KMS-11 (cell line): ENCODE measurements around the gene CHMP4A.

Source experiments
- H2AFZ ChIP-seq: fragments of 200-600 bp; sonication (generic); 2 replicates; pipeline ENCODE4 v1.6.1; 2016; ENCODE audit warnings: antibody characterized with exemption, mixed run types, low read depth
- H3K27ac ChIP-seq: fragments of 200-600 bp; sonication (generic); 2 replicates; pipeline ENCODE4 v1.6.1; 2016; ENCODE audit warnings: mild to moderate bottlenecking, mixed run types
- H3K27me3 ChIP-seq: fragments of 200-600 bp; sonication (generic); 2 replicates; pipeline ENCODE4 v1.6.1; 2017; ENCODE audit warnings: mild to moderate bottlenecking, low read depth, mixed run types, moderate library complexity; ENCODE audit not compliant: insufficient read depth
- H3K36me3 ChIP-seq: fragments of 200-600 bp; sonication (generic); 2 replicates; pipeline ENCODE4 v1.6.1; 2017; ENCODE audit warnings: mild to moderate bottlenecking, mixed run types; ENCODE audit not compliant: insufficient read depth
- H3K4me1 ChIP-seq: fragments of 200-600 bp; sonication (generic); 2 replicates; pipeline ENCODE4 v1.6.1; 2016; ENCODE audit warnings: mild to moderate bottlenecking, low read depth, mixed run types; ENCODE audit not compliant: poor library complexity, severe bottlenecking
- H3K4me2 ChIP-seq: fragments of 200-600 bp; sonication (generic); 2 replicates; pipeline ENCODE4 v1.7.0; 2016; ENCODE audit warnings: mild to moderate bottlenecking, mixed run types
- H3K4me3 ChIP-seq: fragments of 200-600 bp; sonication (generic); IDR thresholded peaks from 2 replicates; pipeline ENCODE4 v1.6.1; 2017; ENCODE audit warnings: low read depth, low read length, mixed read lengths; ENCODE audit not compliant: insufficient read depth
- H3K79me2 ChIP-seq: fragments of 200-600 bp; sonication (generic); 2 replicates; pipeline ENCODE4 v1.6.1; 2016; ENCODE audit warnings: low read depth, mixed run types; ENCODE audit not compliant: insufficient read depth
- H3K9ac ChIP-seq: fragments of 200-600 bp; sonication (generic); 2 replicates; pipeline ENCODE4 v1.6.1; 2016; ENCODE audit warnings: mild to moderate bottlenecking, mixed run types
- H4K20me1 ChIP-seq: fragments of 200-600 bp; sonication (generic); 2 replicates; pipeline ENCODE4 v1.6.1; 2016; ENCODE audit warnings: mild to moderate bottlenecking, mixed run types; ENCODE audit not compliant: insufficient read depth
- CTCF ChIP-seq: fragments of 200-600 bp; sonication (generic); conservative IDR thresholded peaks from 2 replicates; pipeline ENCODE4 v1.6.1; 2017; ENCODE audit warnings: low read depth, mild to moderate bottlenecking, antibody characterized with exemption, low read length, moderate library complexity, mixed read lengths

CHMP4A gene

GRCh38 chr14:24253936-24254335 is 40.6 kb upstream of the CHMP4A start:
- H3K4me1 ChIP-seq = no peaks in the 10 kb centered on the region
- H3K36me3 ChIP-seq = no peaks in the 10 kb centered on the region
- H4K20me1 ChIP-seq = no peaks in the 10 kb centered on the region
- no peak overlapping the region for H2AFZ ChIP-seq
- TF ChIP-seq CTCF = no peak
- H3K27me3 ChIP-seq = no peaks in the 10 kb centered on the region
- H3K4me2 ChIP-seq = no peak overlapping the region
- no peak overlapping the region for H3K9ac ChIP-seq
- H3K79me2 ChIP-seq = no peaks in the 10 kb centered on the region
- H3K4me3 ChIP-seq = no peak overlapping the region
- H3K27ac ChIP-seq = no peak overlapping the region

DNA sequence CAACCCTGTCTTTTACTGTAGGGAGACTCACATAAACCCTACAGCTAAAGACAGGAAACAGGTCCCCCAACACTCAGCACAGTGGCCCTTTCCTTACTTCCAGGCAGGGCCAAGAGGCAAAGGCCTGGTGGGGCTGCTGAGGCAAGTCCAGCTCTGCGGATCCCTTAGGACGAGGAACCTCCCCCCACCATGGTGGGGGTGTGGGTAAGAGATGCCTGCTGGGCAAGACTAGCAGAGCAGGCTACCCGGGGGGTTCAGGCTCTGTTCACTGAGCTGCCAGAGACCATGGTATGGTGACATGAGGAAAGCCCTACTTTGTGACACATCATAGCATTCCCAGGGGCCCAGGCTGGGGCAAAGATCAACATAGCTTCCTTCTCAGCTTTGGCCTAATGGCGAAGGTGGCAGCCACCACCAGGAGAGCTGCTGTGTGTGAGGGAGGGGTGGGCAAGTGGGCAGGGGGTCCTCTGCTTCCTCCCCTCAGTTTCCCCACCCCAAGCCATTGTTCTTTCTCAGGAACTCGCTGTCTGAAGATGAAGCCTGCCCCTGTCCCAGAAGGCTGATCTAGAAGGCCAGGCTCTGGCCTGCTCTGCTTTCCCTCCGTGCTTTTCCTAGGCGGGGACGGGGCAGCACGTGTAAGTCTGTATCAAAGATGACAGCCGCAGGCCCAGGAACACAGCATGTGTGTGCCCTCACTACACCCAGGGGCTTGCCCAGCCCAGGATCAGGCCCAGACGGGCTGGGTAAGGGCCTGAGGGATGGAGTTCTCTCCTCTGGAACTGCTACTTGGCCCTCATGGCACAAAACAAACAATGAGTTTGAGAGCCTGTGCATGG is 39.2 kb upstream of the CHMP4A start:
- Histone ChIP-seq H3K4me3 (no peak overlapping the region), H3K4me1 (peaks cover 2% of the 10 kb centered on the region), H3K27ac (no peak overlapping the region), H3K36me3 (no peaks in the 10 kb centered on the region), H3K79me2 (no peaks in the 10 kb centered on the region), H2AFZ (no peak overlapping the region), H3K4me2 (no peak overlapping the region), H4K20me1 (no peaks in the 10 kb centered on the region), H3K9ac (no peak overlapping the region), H3K27me3 (no peaks in the 10 kb centered on the region)
- no peak for TF ChIP-seq CTCF

- H3K4me1 ChIP-seq = peaks cover 8% of the 10 kb centered on the region
- TF ChIP-seq CTCF = no peak
- H3K4me2 ChIP-seq = no peak overlapping the region
- H3K27me3 ChIP-seq = no peaks in the 10 kb centered on the region
- no peak overlapping the region for H2AFZ ChIP-seq
- no peaks in the 10 kb centered on the region for H4K20me1 ChIP-seq
- H3K36me3 ChIP-seq = no peaks in the 10 kb centered on the region
- H3K79me2 ChIP-seq = no peaks in the 10 kb centered on the region
- H3K9ac ChIP-seq = no peak overlapping the region
- H3K27ac ChIP-seq = no peak overlapping the region
- no peak overlapping the region for H3K4me3 ChIP-seq
Measured at GRCh38 chr14:24251880-24252288, 38.6 kb upstream of the CHMP4A start.

DNA sequence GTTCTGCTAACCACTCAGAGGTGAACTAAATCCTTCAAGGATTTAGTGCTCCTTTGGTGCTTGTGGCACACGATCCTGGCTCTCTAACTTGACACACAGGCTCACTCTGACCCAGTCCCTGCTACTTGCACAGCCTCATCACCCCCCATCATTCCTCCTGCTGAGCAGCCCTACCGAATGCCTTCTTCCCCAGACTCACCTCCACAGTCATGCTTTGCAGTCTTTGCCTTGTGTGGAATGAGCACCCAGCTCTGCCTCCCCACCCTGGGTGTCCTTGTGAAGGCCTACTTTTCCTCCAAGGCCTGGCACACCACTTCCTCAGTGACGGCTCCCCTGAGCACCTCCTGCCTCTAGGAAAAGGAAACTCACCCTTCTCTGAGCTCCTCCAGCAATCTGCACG is 37.1 kb upstream of the CHMP4A start:
- no peak overlapping the region for H3K9ac ChIP-seq
- no peak for TF ChIP-seq CTCF
- no peaks in the 10 kb centered on the region for H3K79me2 ChIP-seq
- no peaks in the 10 kb centered on the region for H3K27me3 ChIP-seq
- no peaks in the 10 kb centered on the region for H4K20me1 ChIP-seq
- H3K4me1 ChIP-seq = peaks cover 20% of the 10 kb centered on the region
- H3K4me2 ChIP-seq = no peak overlapping the region
- H2AFZ ChIP-seq = no peak overlapping the region
- H3K4me3 ChIP-seq = no peak overlapping the region
- H3K27ac ChIP-seq = no peak overlapping the region
- no peaks in the 10 kb centered on the region for H3K36me3 ChIP-seq
